ENCODE results near the gene DMPK. TPM values are rescaled to one million over a fixed set of nuclear protein-coding genes. Genes with fewer than 3 reads are reported as not detected.

Gene DMPK, protein sequence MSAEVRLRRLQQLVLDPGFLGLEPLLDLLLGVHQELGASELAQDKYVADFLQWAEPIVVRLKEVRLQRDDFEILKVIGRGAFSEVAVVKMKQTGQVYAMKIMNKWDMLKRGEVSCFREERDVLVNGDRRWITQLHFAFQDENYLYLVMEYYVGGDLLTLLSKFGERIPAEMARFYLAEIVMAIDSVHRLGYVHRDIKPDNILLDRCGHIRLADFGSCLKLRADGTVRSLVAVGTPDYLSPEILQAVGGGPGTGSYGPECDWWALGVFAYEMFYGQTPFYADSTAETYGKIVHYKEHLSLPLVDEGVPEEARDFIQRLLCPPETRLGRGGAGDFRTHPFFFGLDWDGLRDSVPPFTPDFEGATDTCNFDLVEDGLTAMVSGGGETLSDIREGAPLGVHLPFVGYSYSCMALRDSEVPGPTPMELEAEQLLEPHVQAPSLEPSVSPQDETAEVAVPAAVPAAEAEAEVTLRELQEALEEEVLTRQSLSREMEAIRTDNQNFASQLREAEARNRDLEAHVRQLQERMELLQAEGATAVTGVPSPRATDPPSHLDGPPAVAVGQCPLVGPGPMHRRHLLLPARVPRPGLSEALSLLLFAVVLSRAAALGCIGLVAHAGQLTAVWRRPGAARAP
- 0.67 and 1.2 TPM in 2 replicates for polyA plus RNA-seq

DNA sequence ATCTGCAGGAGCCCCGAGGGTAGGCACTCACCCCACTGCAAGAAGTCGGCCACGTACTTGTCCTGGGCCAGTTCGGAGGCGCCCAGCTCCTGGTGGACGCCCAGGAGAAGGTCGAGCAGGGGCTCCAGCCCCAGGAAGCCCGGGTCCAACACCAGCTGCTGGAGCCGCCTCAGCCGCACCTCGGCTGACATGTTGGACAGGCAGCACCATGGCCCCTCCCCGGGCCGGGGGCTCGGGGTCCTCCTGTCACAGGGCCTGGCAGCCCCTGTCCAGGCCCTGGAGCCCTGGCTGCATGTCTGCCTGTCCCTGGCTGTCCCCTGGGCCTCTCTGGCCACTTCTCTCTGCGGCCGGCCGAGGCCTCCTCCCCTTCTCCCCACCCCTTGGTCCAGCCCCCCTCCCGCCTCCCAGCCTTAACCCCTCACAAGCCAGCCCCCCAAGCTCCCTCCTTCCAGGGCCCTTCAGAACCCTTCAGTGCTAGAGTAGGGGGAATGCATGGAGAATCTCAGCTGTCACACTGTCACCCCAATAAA is at the start of gene DMPK:
Gene DMPK, minus strand, starts transcription at position 329 of the 530 bp plus-strand sequence. Its CDS starts 138 bp downstream, at position 191.

DNA sequence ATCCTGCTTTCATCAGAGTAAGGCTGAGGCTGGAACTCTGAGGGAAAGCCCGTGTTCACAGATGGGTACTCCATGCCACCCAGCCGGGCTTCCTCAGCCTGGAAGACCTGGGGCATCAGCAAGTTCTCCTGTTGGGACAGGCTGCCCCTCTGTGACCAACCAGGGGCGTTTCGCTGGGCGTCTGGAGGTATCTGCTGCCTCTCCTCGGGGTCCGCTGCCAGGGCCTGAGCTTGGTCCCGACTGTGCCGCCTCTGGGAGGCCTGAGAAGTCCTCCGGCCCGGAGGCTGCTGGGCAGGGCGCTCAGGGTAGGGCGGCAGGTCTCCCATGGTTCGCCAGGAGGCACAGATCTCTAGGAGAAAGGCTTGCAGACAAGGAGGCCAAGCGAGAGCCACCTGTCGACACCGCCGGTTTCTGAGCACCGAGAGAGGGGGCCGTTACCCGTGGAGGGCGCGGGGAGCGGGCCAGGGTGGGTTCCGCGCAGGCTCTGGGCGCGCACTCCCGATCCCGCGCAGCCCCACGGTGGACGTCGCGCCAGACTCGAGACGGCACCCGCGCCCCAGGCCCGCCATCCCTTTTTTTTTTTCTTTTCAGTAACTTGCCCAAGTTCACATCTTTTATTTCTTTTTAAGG is 32.7 kb upstream of the DMPK start, which contains the start of gene RSPH6A:
Gene RSPH6A, minus strand, starts transcription at position 458 of the 630 bp plus-strand sequence. Its CDS starts 132 bp downstream, at position 326.

DNA sequence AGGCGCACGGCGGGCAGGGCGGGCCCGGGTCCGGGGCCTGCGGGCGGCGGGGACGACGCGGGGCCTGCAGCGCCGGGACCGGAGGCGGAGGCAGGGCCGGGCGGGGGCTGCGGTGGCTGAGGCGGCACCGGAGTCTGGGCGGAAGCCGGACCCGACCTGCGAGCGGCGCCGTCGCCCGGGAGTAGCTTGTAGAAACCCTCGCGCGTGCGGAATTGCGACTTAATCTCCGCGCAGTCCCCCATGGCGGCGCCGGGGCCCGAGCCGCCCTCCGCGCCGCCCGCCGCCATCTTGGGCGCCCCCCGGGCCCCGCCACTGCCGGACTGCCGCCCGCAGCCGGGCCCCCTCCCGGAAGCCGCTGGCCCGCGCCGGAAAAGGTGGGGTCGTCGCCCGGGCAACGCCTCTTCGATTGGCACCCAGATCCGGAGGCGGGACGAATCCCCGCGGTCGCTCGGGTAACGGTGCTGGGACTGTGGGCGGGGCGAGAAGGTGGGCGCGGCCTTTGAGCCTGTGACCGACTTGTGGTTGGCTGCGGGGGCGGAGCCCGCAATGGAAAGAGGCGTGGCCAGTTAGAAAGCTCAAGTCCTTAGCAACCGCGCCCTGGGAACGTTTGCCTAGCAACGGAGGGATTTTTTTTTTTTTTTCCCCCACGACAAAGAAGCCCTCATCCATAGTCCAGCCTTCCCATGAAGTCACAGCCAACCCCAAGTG is 10.3 kb upstream of the DMPK start, which contains the start of gene DMWD:
Gene DMWD, minus strand, starts transcription at position 376 of the 708 bp plus-strand sequence. Its CDS starts 89 bp downstream, at position 287.

DNA sequence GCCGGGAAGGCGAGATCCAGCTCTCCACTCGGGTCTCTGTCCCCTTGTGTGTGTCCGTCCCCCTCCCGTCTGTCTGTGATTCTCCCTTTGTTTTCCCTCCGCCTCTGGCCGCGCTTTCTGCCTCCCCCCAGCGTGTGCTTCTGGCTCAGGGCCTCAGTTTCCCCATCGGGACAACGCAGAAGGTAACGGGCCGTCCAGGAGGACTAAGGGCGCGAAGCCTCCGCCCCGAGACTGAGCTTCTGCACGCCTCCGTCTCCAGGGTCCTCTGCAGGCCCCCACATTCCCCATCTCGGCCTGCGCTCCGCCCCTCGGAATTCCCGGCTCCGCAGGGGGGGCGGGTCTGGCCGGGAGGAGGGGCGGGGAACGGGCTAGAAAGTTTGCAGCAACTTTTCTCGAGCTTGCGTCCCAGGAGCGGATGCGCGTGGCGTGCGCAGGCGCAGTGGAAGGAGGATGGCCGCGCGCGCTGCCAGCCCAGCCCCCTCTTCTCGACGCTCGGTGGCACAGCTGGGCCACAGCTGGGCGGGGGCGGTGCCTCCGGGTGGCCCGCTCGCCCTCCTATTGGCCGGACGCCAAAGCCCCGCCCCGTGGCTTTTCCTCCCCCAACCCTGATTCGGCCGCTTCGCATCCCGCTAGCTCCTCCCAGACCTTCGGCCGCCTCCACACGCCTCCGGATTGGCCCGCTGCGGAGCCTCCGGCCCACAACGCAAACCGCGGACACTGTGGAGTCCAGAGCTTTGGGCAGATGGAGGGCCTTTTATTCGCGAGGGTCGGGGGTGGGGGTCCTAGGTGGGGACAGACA is 13.1 kb downstream of the DMPK start, which contains the start of gene SIX5:
Gene SIX5, minus strand, starts transcription at position 269 of the 799 bp plus-strand sequence. CDS start 408 bp downstream, outside the sequence.

DNA sequence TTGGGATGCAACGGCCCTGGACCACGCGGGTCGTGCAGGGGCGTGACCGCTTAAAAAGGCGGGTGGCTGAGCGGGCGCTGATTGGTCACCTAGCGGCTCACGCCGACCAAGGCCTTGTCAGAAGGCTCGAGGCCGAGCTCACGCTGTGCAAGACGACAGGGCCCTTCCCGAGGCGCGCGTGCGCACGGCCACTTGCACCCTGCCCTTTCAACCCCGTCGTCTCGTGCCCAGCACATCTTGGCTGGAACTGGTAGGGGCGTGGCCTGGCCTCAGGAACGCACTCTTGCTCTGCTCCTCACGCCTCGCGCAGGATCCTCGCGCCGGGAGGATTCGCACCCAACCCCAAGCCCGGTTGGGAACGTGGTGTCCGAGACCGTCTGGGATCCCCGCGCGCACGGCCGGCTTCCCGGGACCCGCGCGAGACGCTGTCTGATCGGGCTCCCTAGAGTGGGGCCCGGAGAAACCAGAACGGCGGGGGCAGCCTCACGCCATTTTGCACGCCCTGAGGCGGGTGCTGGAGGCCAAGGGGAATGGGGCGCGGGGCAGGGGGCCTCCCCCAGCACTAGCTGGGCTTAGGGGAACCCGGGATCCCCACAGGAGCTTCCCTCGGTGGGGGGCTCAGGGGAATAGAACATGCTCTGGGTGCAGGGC is 49.0 kb downstream of the DMPK start, which contains the start of gene MEIOSIN:
Gene MEIOSIN, plus strand, starts transcription at position 280 of the 651 bp plus-strand sequence. CDS start 1,938 bp downstream, outside the sequence.

DNA sequence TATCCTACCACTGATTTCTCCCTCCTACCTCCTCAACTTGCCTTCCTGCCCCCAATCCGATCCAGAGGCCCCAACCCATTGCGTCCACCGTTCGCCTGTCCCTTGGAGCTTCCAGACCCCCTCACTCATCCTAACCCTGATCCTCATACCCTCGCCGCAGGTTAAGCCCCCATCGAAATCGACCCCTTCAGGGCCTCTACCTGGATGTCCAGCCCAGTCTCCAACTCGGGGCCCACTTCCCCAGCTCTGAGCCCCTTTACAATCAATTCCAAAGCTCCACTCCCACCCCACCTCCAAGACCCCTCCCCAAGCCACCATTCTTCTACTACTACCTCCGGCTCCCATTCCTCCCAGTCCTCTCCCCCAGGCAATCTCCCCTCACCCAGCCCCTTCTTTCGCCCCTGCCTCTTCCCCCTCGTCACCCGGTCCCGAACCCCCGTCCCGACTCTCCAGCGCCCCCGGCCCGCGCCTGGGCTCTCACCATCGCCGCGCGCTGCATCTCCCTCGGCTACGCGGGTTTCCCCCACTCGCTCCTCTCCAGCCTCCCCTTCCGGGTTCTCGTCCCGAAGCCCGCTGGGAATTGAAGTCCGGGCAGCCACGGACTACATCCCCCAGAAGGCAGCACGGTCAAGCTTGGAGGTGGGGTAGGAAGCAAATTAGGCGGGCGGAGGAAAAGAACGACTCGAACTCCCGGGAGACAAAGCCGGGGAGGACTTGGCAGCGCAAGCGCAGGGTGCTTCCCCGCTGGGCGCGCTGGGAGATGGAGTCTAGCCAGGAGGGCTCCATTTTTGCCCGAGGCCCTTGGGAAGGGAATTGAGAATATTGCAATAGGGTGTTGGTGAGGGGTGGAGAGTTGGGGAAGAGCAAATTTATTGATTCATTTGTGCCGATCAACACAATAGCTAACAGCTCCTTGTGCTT is 51.7 kb downstream of the DMPK start, which contains the start of gene FBXO46:
Gene FBXO46, minus strand, starts transcription at position 529 of the 921 bp plus-strand sequence. CDS start 17,401 bp downstream, outside the sequence.

Other genes starting within 250 kb of the DMPK start
- 0.65 and 0.97 TPM in 2 replicates for gene OPA3, start 197.7 kb downstream of the DMPK start, polyA plus RNA-seq
- not detected in 2 replicates for gene GPR4, start 180.3 kb downstream of the DMPK start, polyA plus RNA-seq
- 0.40 TPM in 1 of 2 replicates, not detected in the other for gene EML2, start 143.1 kb downstream of the DMPK start, polyA plus RNA-seq
- gene GIPR, start 114.3 kb downstream of the DMPK start, polyA plus RNA-seq = not detected in 2 replicates
- 825 and 870 TPM in 2 replicates for gene SNRPD2, start 90.5 kb downstream of the DMPK start, polyA plus RNA-seq
- gene QPCTL, start 89.8 kb downstream of the DMPK start, polyA plus RNA-seq = 0.39 and 1.7 TPM in 2 replicates
- gene FBXO46, start 51.6 kb downstream of the DMPK start, polyA plus RNA-seq = 0.42 and 0.56 TPM in 2 replicates
- gene MEIOSIN, start 49.1 kb downstream of the DMPK start, polyA plus RNA-seq = not detected in 2 replicates
- gene SIX5, start 13.2 kb downstream of the DMPK start, polyA plus RNA-seq = not detected in 2 replicates
- gene DMWD, start 10.4 kb upstream of the DMPK start, polyA plus RNA-seq = 5.3 and 6.8 TPM in 2 replicates
- not detected in 2 replicates for gene RSPH6A, start 32.8 kb upstream of the DMPK start, polyA plus RNA-seq
- gene SYMPK, start 80.7 kb upstream of the DMPK start, polyA plus RNA-seq = 0.63 and 1.2 TPM in 2 replicates
- not detected in 2 replicates for gene FOXA3, start 81.8 kb upstream of the DMPK start, polyA plus RNA-seq
- 0.77 and 1.9 TPM in 2 replicates for gene IRF2BP1, start 103.7 kb upstream of the DMPK start, polyA plus RNA-seq
- gene MYPOP, start 120.1 kb upstream of the DMPK start, polyA plus RNA-seq = 2.1 and 4.6 TPM in 2 replicates
- not detected in 2 replicates for gene NANOS2, start 132.3 kb upstream of the DMPK start, polyA plus RNA-seq
- gene NOVA2, start 191.4 kb upstream of the DMPK start, polyA plus RNA-seq = 2.3 and 2.6 TPM in 2 replicates
- not detected in 2 replicates for gene CCDC61, start 213.0 kb upstream of the DMPK start, polyA plus RNA-seq
- gene PGLYRP1, start 240.6 kb upstream of the DMPK start, polyA plus RNA-seq = not detected in 2 replicates